H9 (cell line): ENCODE data around the gene TST. TPM values are rescaled to one million over a fixed set of nuclear protein-coding genes. Genes with fewer than 3 reads are reported as not detected.

Experiments used
- DNase-seq: peaks from one replicate; pipeline ENCODE4 v3.0.0-alpha.2; 2017
- H2AFZ ChIP-seq: one replicate; pipeline ENCODE4 v1.6.1; 2013; ENCODE audit warnings: mild to moderate bottlenecking, low read length, control low read depth, moderate library complexity
- H2AK5ac ChIP-seq: 2 replicates; pipeline ENCODE4 v1.6.1; 2013; ENCODE audit warnings: low read length, control low read depth, mixed read lengths; ENCODE audit not compliant: insufficient read length
- H2BK120ac ChIP-seq: one replicate; pipeline ENCODE4 v1.6.1; 2013; ENCODE audit warnings: low read depth, mild to moderate bottlenecking, low read length, control low read depth, inconsistent platforms; ENCODE audit not compliant: poor library complexity, severe bottlenecking
- H2BK12ac ChIP-seq: 2 replicates; pipeline ENCODE4 v1.6.1; 2013; ENCODE audit warnings: low read length, control low read depth, mixed read lengths, low read depth; ENCODE audit not compliant: insufficient read length
- H2BK15ac ChIP-seq: 2 replicates; pipeline ENCODE4 v1.6.1; 2013; ENCODE audit warnings: low read depth, low read length, control low read depth
- H2BK20ac ChIP-seq: one replicate; pipeline ENCODE4 v1.6.1; 2013; ENCODE audit warnings: low read depth, mild to moderate bottlenecking, low read length, control low read depth, inconsistent platforms; ENCODE audit not compliant: poor library complexity, severe bottlenecking
- H2BK5ac ChIP-seq: 2 replicates; pipeline ENCODE4 v1.6.1; 2013; ENCODE audit warnings: low read length, control low read depth, mixed read lengths; ENCODE audit not compliant: insufficient read length
- H3K14ac ChIP-seq: 2 replicates; pipeline ENCODE4 v1.6.1; 2013; ENCODE audit warnings: low read length, control low read depth; ENCODE audit not compliant: insufficient read depth
- H3K18ac ChIP-seq: 2 replicates; pipeline ENCODE4 v1.6.1; 2013; ENCODE audit warnings: low read depth, mild to moderate bottlenecking, mixed read lengths, low read length, control low read depth; ENCODE audit not compliant: insufficient read length
- H3K23ac ChIP-seq: 2 replicates; pipeline ENCODE4 v1.6.1; 2013; ENCODE audit warnings: low read length, control low read depth, mixed read lengths, low read depth; ENCODE audit not compliant: insufficient read length
- H3K23me2 ChIP-seq: 2 replicates; pipeline ENCODE4 v1.6.1; 2013; ENCODE audit warnings: low read depth, mild to moderate bottlenecking, mixed read lengths, low read length, control low read depth; ENCODE audit not compliant: insufficient read length, poor library complexity, severe bottlenecking
- H3K27ac ChIP-seq: 2 replicates; pipeline ENCODE4 v1.5.1; 2013; ENCODE audit warnings: low read length, control low read depth, mixed read lengths, low read depth; ENCODE audit not compliant: insufficient read length
- H3K27me3 ChIP-seq: 2 replicates; pipeline ENCODE4 v1.6.1; 2013; ENCODE audit warnings: low read length, control low read depth, inconsistent platforms; ENCODE audit not compliant: insufficient read depth
- H3K4ac ChIP-seq: 2 replicates; pipeline ENCODE4 v1.6.1; 2013; ENCODE audit warnings: low read depth, mild to moderate bottlenecking, control low read depth, inconsistent platforms, low read length, moderate library complexity
- H3K4me1 ChIP-seq: 2 replicates; pipeline ENCODE4 v1.6.1; 2013; ENCODE audit warnings: low read length, control low read depth, inconsistent platforms; ENCODE audit not compliant: insufficient read depth
- H3K4me2 ChIP-seq: 2 replicates; pipeline ENCODE4 v1.6.1; 2013; ENCODE audit warnings: low read length, control low read depth, mixed read lengths; ENCODE audit not compliant: insufficient read length, insufficient read depth
- H3K56ac ChIP-seq: 2 replicates; pipeline ENCODE4 v1.6.1; 2013; ENCODE audit warnings: low read depth, mild to moderate bottlenecking, mixed read lengths, low read length, control low read depth; ENCODE audit not compliant: insufficient read length
- H3K79me1 ChIP-seq: 2 replicates; pipeline ENCODE4 v1.6.1; 2013; ENCODE audit warnings: low read depth, mild to moderate bottlenecking, moderate library complexity, low read length, control low read depth, inconsistent platforms; ENCODE audit not compliant: insufficient read depth, poor library complexity, severe bottlenecking
- H3K79me2 ChIP-seq: 2 replicates; pipeline ENCODE4 v1.6.1; 2013; ENCODE audit warnings: low read length, control low read depth, inconsistent platforms; ENCODE audit not compliant: insufficient read depth
- H3K9ac ChIP-seq: 2 replicates; pipeline ENCODE4 v1.6.1; 2013; ENCODE audit warnings: low read length, control low read depth, mixed read lengths; ENCODE audit not compliant: insufficient read length; ENCODE audit errors: extremely low read depth
- H3K9me3 ChIP-seq: one replicate; pipeline ENCODE4 v1.6.1; 2013; ENCODE audit warnings: low read depth, low read length, inconsistent platforms; ENCODE audit not compliant: control insufficient read depth
- H3T11ph ChIP-seq: one replicate; pipeline ENCODE4 v1.6.1; 2013; ENCODE audit warnings: mild to moderate bottlenecking, low read length, control low read depth, inconsistent platforms
- H4K20me1 ChIP-seq: one replicate; pipeline ENCODE4 v1.6.1; 2013; ENCODE audit not compliant: control insufficient read depth, insufficient read length, insufficient read depth
- H4K5ac ChIP-seq: 2 replicates; pipeline ENCODE4 v1.6.1; 2013; ENCODE audit warnings: low read depth, mild to moderate bottlenecking, mixed read lengths, low read length, control low read depth; ENCODE audit not compliant: insufficient read length
- H4K8ac ChIP-seq: replicated peaks from 2 replicates; pipeline ENCODE4 v1.6.1; 2013; ENCODE audit warnings: low read length, control low read depth, mixed read lengths, low read depth; ENCODE audit not compliant: insufficient read length
- H4K91ac ChIP-seq: 2 replicates; pipeline ENCODE4 v1.6.1; 2013; ENCODE audit warnings: low read depth, mild to moderate bottlenecking, moderate library complexity, mixed read lengths, low read length, control low read depth; ENCODE audit not compliant: insufficient read length
- H3K27ac Mint-ChIP-seq, 3 experiments: 2 replicates in 2 of 3; 3 replicates in 1 of 3; pipeline ENCODE4 v1.8.0; 2020 to 2021; ENCODE audit warnings: mixed read lengths in 3 of 3, mild to moderate bottlenecking in 1 of 3, moderate library complexity in 1 of 3
- H3K27me3 Mint-ChIP-seq: 2 replicates; pipeline ENCODE4 v1.8.0; 2021; ENCODE audit warnings: low read depth, mild to moderate bottlenecking, moderate library complexity, mixed read lengths
- H3K36me3 Mint-ChIP-seq, 3 experiments: 2 replicates in 2 of 3; 3 replicates in 1 of 3; pipeline ENCODE4 v1.8.0; 2020 to 2021; ENCODE audit warnings: low read depth in 3 of 3, mixed read lengths in 3 of 3; ENCODE audit not compliant: insufficient read depth in 1 of 3
- H3K4me1 Mint-ChIP-seq, 2 experiments: 2 replicates each; pipeline ENCODE4 v1.8.0; 2020; ENCODE audit warnings: mixed read lengths in 2 of 2
- H3K4me3 Mint-ChIP-seq, 2 experiments: 2 replicates in 1 of 2; 3 replicates in 1 of 2; pipeline ENCODE4 v1.8.0; 2020 to 2021; ENCODE audit warnings: mild to moderate bottlenecking in 2 of 2, mixed read lengths in 2 of 2, moderate library complexity in 1 of 2
- H3K9me3 Mint-ChIP-seq, 2 experiments: 2 replicates in 1 of 2; 3 replicates in 1 of 2; pipeline ENCODE4 v1.8.0; 2020; ENCODE audit warnings: mild to moderate bottlenecking in 2 of 2, mixed read lengths in 2 of 2, moderate library complexity in 1 of 2
- WGBS: extraction: QIAGEN DNeasy Blood & Tissue Kit; methylation state at CpG from one replicate; pipeline ENCODE4 v1.1.7; 2013; ENCODE audit warnings: missing lambda C conversion rate, low lambda C conversion rate, mixed read lengths; ENCODE audit not compliant: insufficient read length; ENCODE audit errors: extremely low coverage; 5-methylcytosine and 5-hydroxymethylcytosine counted together
- total RNA-seq: library from RNA; stranded (reverse); gene quantifications from 2 replicates; pipeline ENCODE4 v1.2.1, GENCODE V29; 2021
- TF ChIP-seq, protein P1 (sequence below): fragments of 200-600 bp; sonication (generic); conservative IDR thresholded peaks from 3 replicates; pipeline ENCODE4 v1.8.0; 2021; ENCODE audit warnings: antibody characterized with exemption, mild to moderate bottlenecking

TST gene
- total RNA-seq, 1 experiment from 2014 or later = 31.9 TPM

DNA sequence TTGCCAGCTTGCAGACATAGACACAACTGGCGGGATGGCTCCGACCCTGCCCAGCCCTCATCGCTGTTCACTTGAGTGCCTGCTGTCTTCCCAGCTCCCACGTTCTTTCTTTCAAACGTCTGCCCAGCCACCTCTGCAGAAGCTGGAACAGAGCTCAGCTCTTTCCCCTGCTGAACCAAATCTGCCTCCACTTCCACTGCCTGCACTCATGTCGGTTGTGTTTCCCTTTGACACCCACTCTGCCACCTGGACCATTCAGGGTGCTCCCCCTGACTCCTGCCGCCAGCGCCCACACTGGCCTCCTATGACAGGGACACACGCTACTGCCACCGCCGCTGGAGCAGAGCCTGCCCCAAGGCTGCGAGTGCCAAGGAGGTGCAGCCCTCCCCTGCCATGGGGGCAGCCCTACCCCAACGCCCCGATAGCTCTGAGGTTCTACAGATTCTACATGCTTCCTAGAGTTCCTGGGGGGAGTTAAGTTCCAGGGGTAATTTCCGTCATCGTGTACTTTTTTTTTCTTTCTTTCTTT lies 37.9 kb downstream of the TST start:
- H3K56ac ChIP-seq = no peak overlapping the region
- no peak overlapping the region for H4K5ac ChIP-seq
- H2BK12ac ChIP-seq = no peak overlapping the region
- Mint-ChIP-seq H3K27me3 (peaks cover 58% of the 10 kb centered on the region), H3K9me3 (peaks cover 13 to 15% of the 10 kb centered on the region in 2 experiments), H3K36me3 (peaks cover 4 to 6% (median 4%) of the 10 kb centered on the region in 3 experiments; a peak in 4 of 7 replicates), H3K4me3 (no peak overlapping the region), H3K27ac (no peak overlapping the region; a peak in 1 of 7 replicates), H3K4me1 (peaks cover 5 to 13% of the 10 kb centered on the region in 2 experiments; a peak in 3 of 4 replicates)
- no peak overlapping the region for H2BK15ac ChIP-seq
- TF ChIP-seq, protein P1, sequence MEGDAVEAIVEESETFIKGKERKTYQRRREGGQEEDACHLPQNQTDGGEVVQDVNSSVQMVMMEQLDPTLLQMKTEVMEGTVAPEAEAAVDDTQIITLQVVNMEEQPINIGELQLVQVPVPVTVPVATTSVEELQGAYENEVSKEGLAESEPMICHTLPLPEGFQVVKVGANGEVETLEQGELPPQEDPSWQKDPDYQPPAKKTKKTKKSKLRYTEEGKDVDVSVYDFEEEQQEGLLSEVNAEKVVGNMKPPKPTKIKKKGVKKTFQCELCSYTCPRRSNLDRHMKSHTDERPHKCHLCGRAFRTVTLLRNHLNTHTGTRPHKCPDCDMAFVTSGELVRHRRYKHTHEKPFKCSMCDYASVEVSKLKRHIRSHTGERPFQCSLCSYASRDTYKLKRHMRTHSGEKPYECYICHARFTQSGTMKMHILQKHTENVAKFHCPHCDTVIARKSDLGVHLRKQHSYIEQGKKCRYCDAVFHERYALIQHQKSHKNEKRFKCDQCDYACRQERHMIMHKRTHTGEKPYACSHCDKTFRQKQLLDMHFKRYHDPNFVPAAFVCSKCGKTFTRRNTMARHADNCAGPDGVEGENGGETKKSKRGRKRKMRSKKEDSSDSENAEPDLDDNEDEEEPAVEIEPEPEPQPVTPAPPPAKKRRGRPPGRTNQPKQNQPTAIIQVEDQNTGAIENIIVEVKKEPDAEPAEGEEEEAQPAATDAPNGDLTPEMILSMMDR = no peak
- H3K23me2 ChIP-seq = peaks cover 3% of the 10 kb centered on the region
- no peaks in the 10 kb centered on the region for H3K27me3 ChIP-seq
- H3K9ac ChIP-seq = no peak overlapping the region
- H2AK5ac ChIP-seq = no peak overlapping the region
- no peak overlapping the region for H4K8ac ChIP-seq
- no peak overlapping the region for H3K18ac ChIP-seq
- DNase-seq = no peak
- no peaks in the 10 kb centered on the region for H4K20me1 ChIP-seq
- no peak overlapping the region for H3T11ph ChIP-seq
- no peak overlapping the region for H3K4ac ChIP-seq
- no CpG with 5 or more reads among the region's 16 CpGs for WGBS
- no peak overlapping the region for H3K27ac ChIP-seq
- no peak overlapping the region for H2BK120ac ChIP-seq
- no peaks in the 10 kb centered on the region for H3K79me1 ChIP-seq
- H2BK20ac ChIP-seq = no peak overlapping the region
- no peak overlapping the region for H3K4me2 ChIP-seq
- H3K14ac ChIP-seq = no peak overlapping the region
- peaks cover 7% of the 10 kb centered on the region for H3K9me3 ChIP-seq
- no peaks in the 10 kb centered on the region for H3K4me1 ChIP-seq
- H3K79me2 ChIP-seq = no peaks in the 10 kb centered on the region
- H3K23ac ChIP-seq = no peak overlapping the region
- no peak overlapping the region for H2AFZ ChIP-seq
- H2BK5ac ChIP-seq = no peak overlapping the region
- H4K91ac ChIP-seq = no peak overlapping the region
